Astrocyte (in vitro differentiated cells and primary cell): ENCODE measurements around the gene SNIP1. TPM values are rescaled to one million over a fixed set of nuclear protein-coding genes. Genes with fewer than 3 reads are reported as not detected.

Experiments
- DNase-seq: peaks from one replicate; pipeline ENCODE4 v3.0.0-alpha.2; 2010; ENCODE audit warnings: low read depth
- FAIRE-seq: peaks from 2 replicates; lab custom pipeline; 2011; peaks lifted over from hg19 to GRCh38; lab: Jason Lieb, UNC
- H2AFZ ChIP-seq: 2 replicates; pipeline ENCODE4 v1.6.0; 2012; ENCODE audit warnings: low read depth, low read length, inconsistent platforms
- H3K27ac ChIP-seq: 2 replicates; pipeline ENCODE4 v1.5.1; 2011; ENCODE audit warnings: low read depth, low read length, inconsistent platforms
- H3K27me3 ChIP-seq: 2 replicates; pipeline ENCODE4 v1.6.0; 2011; ENCODE audit warnings: low read length, inconsistent platforms; ENCODE audit not compliant: insufficient read depth
- H3K36me3 ChIP-seq: 2 replicates; pipeline ENCODE4 v1.5.1; 2011; ENCODE audit warnings: low read length, inconsistent platforms; ENCODE audit not compliant: insufficient read depth
- H3K4me1 ChIP-seq: 2 replicates; pipeline ENCODE4 v1.5.1; 2011; ENCODE audit warnings: low read length, inconsistent platforms; ENCODE audit not compliant: insufficient read depth
- H3K4me2 ChIP-seq: 2 replicates; pipeline ENCODE4 v1.6.0; 2012; ENCODE audit warnings: low read length, inconsistent platforms
- H3K4me3 ChIP-seq: 2 replicates; pipeline ENCODE4 v1.5.1; 2011; ENCODE audit warnings: low read depth, mild to moderate bottlenecking, low read length, inconsistent platforms; ENCODE audit not compliant: insufficient read depth
- H3K79me2 ChIP-seq: 2 replicates; pipeline ENCODE4 v1.6.0; 2012; ENCODE audit warnings: mild to moderate bottlenecking, low read length, inconsistent platforms; ENCODE audit not compliant: insufficient read depth
- H3K9ac ChIP-seq: 2 replicates; pipeline ENCODE4 v1.6.0; 2012; ENCODE audit warnings: mild to moderate bottlenecking, low read length, inconsistent platforms
- H3K9me3 ChIP-seq: 2 replicates; pipeline ENCODE4 v1.5.1; 2012; ENCODE audit warnings: low read depth, mild to moderate bottlenecking, low read length, inconsistent platforms; ENCODE audit not compliant: insufficient read depth
- H4K20me1 ChIP-seq: 2 replicates; pipeline ENCODE4 v1.6.0; 2012; ENCODE audit warnings: low read length, inconsistent platforms; ENCODE audit not compliant: insufficient read depth
- H3K27ac Mint-ChIP-seq: one replicate; pipeline ENCODE4 v1.8.0; 2021; ENCODE audit warnings: mild to moderate bottlenecking, mixed read lengths; ENCODE audit not compliant: unreplicated experiment
- H3K27me3 Mint-ChIP-seq: one replicate; pipeline ENCODE4 v1.8.0; 2021; ENCODE audit warnings: low read depth, mixed read lengths; ENCODE audit not compliant: unreplicated experiment
- H3K36me3 Mint-ChIP-seq: one replicate; pipeline ENCODE4 v1.8.0; 2021; ENCODE audit warnings: low read depth, mixed read lengths; ENCODE audit not compliant: unreplicated experiment
- H3K4me1 Mint-ChIP-seq: one replicate; pipeline ENCODE4 v1.8.0; 2021; ENCODE audit warnings: low read depth, mixed read lengths; ENCODE audit not compliant: unreplicated experiment
- H3K4me3 Mint-ChIP-seq: one replicate; pipeline ENCODE4 v1.8.0; 2021; ENCODE audit warnings: mild to moderate bottlenecking, moderate library complexity, mixed read lengths; ENCODE audit not compliant: unreplicated experiment
- H3K9me3 Mint-ChIP-seq: one replicate; pipeline ENCODE4 v1.8.0; 2021; ENCODE audit warnings: mild to moderate bottlenecking, mixed read lengths; ENCODE audit not compliant: unreplicated experiment
- EZH2 ChIP-seq: IDR thresholded peaks from 2 replicates; pipeline ENCODE4 v1.6.1; 2012; ENCODE audit warnings: mild to moderate bottlenecking, low read length, inconsistent platforms; ENCODE audit not compliant: insufficient read depth
- total RNA-seq: library from RNA; stranded (reverse); gene quantifications from 2 replicates; pipeline ENCODE4 v1.2.1, GENCODE V29; 2021
- TF ChIP-seq, protein P1 (sequence below): IDR thresholded peaks from 2 replicates; pipeline ENCODE4 v1.5.1; 2011; ENCODE audit warnings: low read depth, mild to moderate bottlenecking, inconsistent platforms, low read length, moderate library complexity; ENCODE audit not compliant: insufficient read depth

The SNIP1 gene
- total RNA-seq, 1 donor from 2014 or later, result 17.4 TPM

DNA sequence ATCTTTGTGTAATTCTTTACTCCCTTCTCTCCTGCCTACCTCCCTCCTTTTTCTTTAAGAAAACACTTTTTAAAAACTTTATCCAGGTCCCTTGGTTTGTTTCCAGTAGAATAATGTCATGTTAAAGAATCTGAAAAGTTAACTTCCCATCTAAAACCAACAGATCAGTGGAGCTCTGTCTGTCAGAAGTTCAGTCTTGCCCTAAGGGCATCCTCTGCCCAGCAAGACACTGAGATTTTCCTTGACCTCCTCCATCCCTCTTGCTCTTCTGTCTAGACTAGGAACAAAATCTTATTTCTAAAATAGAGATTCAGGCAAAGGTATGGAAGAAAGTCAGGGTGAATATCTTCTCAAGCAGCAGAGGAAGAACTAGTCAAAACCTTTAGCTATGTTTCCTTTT is 47.3 kb upstream of the SNIP1 start:
- Histone ChIP-seq H3K9ac (no peak overlapping the region), H3K4me2 (no peak overlapping the region), H3K79me2 (no peaks in the 10 kb centered on the region), H3K9me3 (no peaks in the 10 kb centered on the region), H3K4me3 (no peak overlapping the region), H2AFZ (no peak overlapping the region), H3K4me1 (no peaks in the 10 kb centered on the region), H3K36me3 (no peaks in the 10 kb centered on the region), H3K27me3 (peaks cover 24% of the 10 kb centered on the region), H4K20me1 (no peaks in the 10 kb centered on the region), H3K27ac (no peak overlapping the region)
- no peak for TF ChIP-seq EZH2
- TF ChIP-seq, protein P1, sequence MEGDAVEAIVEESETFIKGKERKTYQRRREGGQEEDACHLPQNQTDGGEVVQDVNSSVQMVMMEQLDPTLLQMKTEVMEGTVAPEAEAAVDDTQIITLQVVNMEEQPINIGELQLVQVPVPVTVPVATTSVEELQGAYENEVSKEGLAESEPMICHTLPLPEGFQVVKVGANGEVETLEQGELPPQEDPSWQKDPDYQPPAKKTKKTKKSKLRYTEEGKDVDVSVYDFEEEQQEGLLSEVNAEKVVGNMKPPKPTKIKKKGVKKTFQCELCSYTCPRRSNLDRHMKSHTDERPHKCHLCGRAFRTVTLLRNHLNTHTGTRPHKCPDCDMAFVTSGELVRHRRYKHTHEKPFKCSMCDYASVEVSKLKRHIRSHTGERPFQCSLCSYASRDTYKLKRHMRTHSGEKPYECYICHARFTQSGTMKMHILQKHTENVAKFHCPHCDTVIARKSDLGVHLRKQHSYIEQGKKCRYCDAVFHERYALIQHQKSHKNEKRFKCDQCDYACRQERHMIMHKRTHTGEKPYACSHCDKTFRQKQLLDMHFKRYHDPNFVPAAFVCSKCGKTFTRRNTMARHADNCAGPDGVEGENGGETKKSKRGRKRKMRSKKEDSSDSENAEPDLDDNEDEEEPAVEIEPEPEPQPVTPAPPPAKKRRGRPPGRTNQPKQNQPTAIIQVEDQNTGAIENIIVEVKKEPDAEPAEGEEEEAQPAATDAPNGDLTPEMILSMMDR, result no peak
- FAIRE-seq (no peak), DNase-seq (no peak)
- no peak overlapping the region for H3K27ac Mint-ChIP-seq
- no peak overlapping the region for H3K4me3 Mint-ChIP-seq
- no peaks in the 10 kb centered on the region for H3K36me3 Mint-ChIP-seq
- H3K27me3 Mint-ChIP-seq, result peaks cover 58% of the 10 kb centered on the region
- H3K9me3 Mint-ChIP-seq, result no peaks in the 10 kb centered on the region
- no peaks in the 10 kb centered on the region for H3K4me1 Mint-ChIP-seq

DNA sequence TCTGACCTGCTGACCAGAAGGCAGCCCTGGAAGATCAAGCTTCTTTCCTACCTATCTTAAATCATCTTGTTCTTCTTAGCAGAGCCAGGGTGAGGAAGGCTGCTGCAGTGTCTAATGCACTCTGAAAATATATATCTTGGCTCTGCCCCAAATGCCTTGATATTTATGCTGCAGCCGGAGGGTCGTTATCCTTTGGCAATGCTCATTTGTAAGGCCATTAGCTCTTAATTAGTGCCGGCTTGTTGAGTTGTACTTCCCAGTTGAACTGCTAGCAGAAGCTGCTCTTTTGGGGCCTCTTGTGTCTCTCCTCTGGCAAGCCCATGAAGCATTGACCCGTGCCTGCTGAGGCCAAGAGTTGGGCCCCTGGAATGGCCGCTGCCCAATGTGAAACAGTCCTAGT is 45.8 kb upstream of the SNIP1 start:
- Mint-ChIP-seq H3K4me1 (peaks cover 4% of the 10 kb centered on the region), H3K27ac (no peak overlapping the region), H3K9me3 (no peaks in the 10 kb centered on the region), H3K4me3 (no peak overlapping the region), H3K36me3 (no peaks in the 10 kb centered on the region), H3K27me3 (peaks cover 57% of the 10 kb centered on the region)
- TF ChIP-seq, protein P1, result no peak
- Histone ChIP-seq H3K27ac (no peak overlapping the region), H3K4me3 (no peak overlapping the region), H3K9me3 (no peaks in the 10 kb centered on the region), H3K9ac (no peak overlapping the region), H3K36me3 (no peaks in the 10 kb centered on the region), H3K4me2 (no peak overlapping the region), H4K20me1 (no peaks in the 10 kb centered on the region), H3K79me2 (peaks cover 8% of the 10 kb centered on the region), H3K4me1 (peaks cover 4% of the 10 kb centered on the region), H2AFZ (no peak overlapping the region), H3K27me3 (peaks cover 24% of the 10 kb centered on the region)
- no peak for FAIRE-seq
- no peak for DNase-seq

DNA sequence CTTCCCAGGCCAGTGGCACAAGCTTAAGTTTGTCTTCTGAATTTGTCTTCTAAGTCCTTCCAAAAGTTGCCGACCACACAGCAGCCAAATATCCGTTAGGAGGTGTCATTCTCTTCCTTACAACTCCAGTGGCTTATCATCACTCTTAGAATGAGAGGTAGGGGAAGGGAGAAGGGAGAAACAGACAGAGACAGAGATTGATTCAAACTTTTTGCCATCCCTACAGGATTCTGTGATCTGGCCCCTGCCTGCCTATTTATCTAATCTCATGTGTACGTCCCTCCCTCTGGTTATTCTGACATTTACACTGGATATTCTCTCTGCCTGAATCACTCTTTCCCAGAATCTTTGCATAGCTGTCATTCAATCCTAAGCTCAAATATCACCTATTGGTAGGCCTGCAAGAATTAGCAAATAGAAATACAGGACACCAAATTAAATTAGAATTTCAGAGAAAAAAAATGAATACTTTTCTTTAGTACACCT is 42.1 kb upstream of the SNIP1 start:
- peak overlapping the region; percentile 58 for H3K27ac ChIP-seq
- H3K27me3 Mint-ChIP-seq, result peaks cover 25% of the 10 kb centered on the region
- peaks cover 3% of the 10 kb centered on the region for H3K36me3 Mint-ChIP-seq
- peaks cover 6% of the 10 kb centered on the region for H3K27me3 ChIP-seq
- H3K9ac ChIP-seq, result peak overlapping the region; percentile 92
- peaks cover 16% of the 10 kb centered on the region for H3K4me1 Mint-ChIP-seq
- no peak for DNase-seq
- H3K27ac Mint-ChIP-seq, result peak overlapping the region; percentile 99
- H3K9me3 Mint-ChIP-seq, result no peaks in the 10 kb centered on the region
- peak overlapping the region; percentile 96 for H3K4me2 ChIP-seq
- peak overlapping the region; percentile 96 for H2AFZ ChIP-seq
- peak overlapping the region; percentile 89 for H3K4me3 ChIP-seq
- TF ChIP-seq EZH2, result no peak
- TF ChIP-seq, protein P1, result no peak
- H3K9me3 ChIP-seq, result no peaks in the 10 kb centered on the region
- H3K4me3 Mint-ChIP-seq, result peak overlapping the region; percentile 100
- peaks cover 27% of the 10 kb centered on the region for H4K20me1 ChIP-seq
- peaks cover 22% of the 10 kb centered on the region for H3K36me3 ChIP-seq
- H3K79me2 ChIP-seq, result peaks cover 44% of the 10 kb centered on the region
- FAIRE-seq, result no peak
- H3K4me1 ChIP-seq, result peaks cover 9% of the 10 kb centered on the region
